Amniotic epithelial cell (primary cell): ENCODE measurements around the gene MEGF8.

Experiments
- DNase-seq: peaks from one replicate; pipeline ENCODE4 v3.0.0-alpha.2; 2010; ENCODE audit warnings: low read depth

Gene MEGF8

DNA sequence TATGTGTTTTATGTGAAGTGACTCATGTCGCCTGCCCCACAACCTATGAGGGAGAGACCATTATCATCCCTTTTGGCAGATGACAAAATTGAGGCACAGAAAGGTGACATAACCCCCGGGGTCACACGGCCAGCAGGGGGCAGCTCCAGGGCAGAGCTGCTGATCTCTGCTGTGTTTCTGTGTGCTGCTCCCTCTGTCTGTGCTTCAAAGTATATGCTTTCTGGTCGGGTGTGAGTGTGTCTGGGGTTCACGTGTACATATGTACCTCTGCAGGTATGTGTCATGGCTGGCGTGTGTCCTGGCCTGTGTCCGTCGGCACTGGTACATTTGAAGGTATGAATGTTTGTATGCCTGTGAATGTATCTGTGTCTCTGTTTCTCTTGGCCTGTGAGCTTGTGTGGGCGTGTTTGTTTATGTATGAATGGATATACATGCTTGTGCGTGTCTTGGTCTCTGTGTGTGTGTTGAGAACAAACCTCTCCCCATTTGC is 94.7 kb downstream of the MEGF8 start:
- peak; percentile 56 for DNase-seq

DNA sequence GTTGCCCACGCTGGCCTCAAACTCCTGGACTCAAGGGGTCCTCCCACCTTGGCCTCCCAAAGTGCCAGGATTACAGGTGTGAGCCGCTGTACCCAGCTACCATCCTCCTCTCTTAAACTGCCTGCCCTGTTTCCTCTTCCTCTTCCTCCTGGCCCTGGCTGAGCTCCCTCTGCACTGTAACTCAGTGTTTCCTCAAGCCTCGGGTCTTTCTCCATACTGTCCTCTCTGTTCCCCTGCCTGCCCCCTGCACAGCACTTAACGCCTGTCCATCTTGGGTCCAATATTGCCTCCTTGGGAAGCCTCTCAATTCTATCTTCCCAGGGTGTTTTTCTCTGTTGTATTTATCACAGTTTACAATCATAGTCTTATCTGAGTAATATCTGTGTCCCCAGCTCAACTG is 95.7 kb downstream of the MEGF8 start:
- no peak for DNase-seq

DNA sequence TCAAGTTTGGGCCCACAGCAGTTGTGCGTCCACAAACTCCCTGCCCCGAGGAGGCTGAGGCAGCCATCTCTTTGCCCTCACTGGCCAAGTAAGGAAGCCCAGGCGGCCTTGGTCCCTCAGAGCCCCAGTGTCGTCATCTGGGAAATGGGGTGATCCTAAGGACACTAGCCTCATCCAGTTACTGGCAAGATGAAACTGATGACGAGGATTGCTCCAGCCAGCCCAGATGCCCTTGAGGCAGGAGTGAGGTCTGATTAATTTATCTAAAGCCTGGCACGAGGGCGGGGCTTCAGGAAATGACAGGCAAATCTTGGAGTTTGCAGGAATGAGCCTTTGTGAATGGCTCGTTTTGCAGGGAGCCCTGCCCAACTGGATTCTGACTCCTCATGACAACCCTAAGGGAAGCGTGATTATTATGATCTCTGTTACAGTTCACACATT is 96.2 kb downstream of the MEGF8 start:
- peak; percentile 42 for DNase-seq

DNA sequence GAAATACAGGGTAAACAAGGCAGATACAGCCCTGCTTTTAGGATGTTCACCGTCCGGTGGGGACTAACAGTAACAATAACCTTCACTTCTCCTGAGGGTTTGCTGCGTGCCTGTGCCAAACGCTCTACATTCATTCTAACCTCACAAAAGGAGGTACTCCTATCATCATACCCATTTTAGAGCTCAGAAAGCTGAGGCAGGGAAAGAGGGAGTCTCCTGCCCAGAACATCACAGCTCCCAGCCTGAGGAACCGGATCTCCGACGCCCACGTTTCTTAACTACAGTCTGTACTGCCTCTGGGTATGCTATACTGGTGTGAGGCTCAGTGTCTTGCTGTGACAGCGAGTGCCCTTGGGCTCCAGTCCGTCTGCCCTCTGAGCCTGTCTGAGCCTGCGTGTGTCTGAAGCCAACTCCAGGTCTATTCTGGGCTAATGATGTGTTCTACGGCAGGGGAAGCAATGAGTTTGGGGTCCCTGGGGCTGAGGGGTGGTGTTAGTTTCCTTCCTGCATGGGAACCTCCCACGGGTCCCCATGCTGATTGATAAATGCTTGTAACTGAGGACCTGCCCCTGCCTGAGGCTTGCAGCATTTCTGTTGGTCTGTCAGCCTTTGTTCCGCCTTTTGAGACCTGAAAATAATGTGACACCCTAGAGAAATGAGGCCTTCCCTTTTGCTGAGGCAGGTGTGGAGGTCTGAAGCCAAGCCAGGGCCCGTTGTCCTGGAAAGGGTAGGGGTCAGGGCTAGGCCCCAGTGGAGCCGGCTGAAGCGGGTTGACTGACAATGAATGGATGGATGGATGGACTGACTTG is 96.9 kb downstream of the MEGF8 start:
- DNase-seq: no peak

DNA sequence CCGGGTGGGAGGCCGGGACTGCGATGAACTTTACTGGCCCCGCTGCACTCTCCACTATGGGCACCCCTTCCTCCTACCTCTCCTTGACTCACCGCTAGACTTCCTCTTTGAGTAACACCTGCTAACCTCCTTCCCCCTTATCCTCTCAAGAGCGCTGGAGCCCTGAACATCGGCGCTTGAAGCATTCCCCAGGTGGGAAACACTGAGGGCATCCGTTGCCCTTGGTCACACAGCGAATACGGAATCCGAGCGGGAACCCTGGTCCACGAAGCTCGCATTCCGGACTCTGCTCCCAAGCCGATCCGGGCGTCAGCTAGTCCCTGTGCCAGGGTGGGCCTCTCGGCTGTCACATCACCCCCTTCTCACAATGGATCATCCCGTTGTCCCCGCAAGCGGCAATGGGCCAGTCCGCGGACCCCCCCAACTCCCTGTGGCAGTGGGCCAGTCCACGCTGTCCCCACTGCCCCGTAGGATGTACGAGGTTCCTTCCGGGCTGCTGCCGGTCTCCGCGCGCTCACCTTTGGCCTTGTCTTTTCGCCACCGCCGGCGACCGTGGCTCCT is 97.5 kb downstream of the MEGF8 start:
- DNase-seq: no peak

DNA sequence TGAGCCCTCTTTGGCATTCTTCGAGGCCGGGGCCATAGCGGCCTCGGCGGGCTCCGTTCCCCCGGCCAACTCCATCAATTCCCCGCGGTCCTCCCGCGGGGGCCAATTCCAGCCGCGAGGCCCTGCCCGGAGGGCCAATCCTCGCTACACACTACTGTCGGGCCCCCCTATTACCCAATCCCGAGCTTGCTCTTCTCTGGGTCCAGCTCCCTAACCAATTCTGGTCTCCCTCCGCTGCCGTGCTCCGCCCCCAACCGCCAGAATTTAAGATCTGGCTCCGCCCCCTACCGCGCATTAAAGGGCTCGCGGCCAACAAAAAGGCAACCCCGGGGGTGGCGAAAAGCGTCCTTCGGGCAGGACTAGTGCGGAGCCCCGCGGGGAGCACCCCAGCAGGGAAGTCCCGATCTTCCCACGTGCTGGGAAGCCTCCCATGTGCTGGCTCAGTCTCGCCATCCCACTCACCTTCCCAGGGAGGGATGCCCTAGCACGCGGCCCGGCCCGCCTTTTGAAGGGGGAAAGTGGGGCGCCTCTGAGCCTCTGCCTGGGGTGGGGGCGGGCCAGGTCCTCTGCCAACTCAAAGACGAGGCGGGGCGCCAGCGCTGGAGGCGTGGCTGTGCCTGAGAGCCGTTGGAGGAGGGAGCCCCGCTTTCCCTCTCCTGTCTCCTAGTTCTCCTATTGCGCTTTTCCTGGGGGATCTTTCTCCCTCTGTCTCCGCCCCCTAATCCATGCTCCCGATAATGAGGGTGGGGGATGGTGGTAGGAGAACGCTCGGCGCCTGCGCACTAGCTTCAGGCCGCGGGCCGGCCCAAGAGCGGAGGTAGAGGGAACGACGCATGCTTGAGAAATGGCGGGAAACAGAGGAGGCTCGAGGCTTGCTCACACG is 98.3 kb downstream of the MEGF8 start:
- DNase-seq: peak; percentile 95

DNA sequence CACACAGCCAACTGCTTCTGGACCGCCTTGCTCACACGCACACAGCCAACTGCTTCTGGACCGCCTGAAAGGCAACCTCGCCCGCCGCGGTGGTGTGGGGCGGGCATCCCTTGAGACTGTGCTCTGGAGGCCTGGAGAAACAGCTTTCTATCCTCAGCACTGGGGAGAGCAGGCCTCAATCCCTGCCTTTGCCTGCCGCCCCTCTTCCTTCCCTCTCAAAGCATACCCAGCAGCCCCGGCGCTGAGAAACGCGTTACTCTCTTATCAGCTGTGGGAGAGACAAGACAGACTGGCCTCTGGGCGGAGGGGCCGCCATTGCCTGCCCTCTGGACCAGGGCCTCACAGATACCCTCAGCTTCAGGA is 98.9 kb downstream of the MEGF8 start:
- DNase-seq: peak; percentile 16

DNA sequence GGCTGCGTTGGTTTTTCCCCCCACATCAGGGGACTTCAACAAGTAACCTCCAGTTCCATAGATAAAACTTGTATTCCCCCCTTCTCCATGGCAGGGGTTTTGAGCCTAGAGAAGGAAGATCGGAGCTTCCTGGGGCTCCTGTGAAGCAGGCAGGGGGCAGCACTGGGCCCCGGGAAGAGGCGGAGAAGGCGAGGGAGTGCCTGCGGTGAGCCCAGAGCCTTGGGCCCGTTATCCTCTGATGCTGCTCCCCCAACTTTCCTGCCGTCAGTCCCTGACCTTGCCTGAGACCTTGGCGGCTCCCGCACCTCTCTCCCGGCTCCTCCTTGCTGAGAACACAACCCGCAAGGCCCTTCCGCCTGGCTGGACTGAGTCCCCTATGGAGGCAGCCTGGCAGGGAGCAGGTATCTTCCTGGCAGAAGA is 99.3 kb downstream of the MEGF8 start:
- peak; percentile 35 for DNase-seq

DNA sequence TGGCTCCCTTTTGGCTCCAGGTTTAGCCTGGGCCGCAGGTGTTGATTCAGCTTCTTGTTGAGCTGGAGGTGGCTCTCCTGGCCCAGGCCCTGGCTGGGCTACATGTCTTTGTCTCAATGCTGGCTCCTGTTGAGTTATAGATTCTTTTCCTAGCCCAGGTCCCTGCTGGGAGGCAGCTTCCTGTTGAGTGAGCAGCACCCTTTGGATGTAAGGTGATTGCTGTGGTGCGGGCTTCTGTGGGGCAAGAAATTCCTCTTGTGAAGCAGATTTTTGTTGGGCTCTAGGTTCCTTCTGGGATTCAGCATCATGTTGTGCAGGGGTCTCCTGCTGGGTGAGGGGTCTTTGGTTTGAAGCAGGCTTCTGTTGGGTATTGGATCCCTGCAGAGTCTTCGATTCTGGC is 101.2 kb downstream of the MEGF8 start:
- DNase-seq: no peak

DNA sequence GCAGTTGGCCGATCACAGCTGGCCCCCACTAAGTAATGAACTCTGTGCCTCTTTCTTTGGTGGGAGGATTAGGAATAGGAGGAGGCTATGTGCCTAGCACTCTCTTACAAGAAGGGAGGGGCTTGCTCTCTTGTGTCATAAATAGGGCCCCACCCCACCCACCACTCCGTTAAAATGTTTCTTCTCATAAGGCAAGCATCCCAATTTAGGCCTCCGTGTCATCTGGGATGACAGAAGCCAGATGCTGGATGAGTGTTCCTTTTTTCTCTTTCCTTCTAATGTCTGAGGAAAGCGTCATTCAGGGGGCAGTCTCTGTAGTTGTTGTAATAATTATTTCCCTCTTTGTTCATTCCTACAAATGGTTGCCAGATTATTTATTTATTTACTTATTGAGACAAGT is 101.9 kb downstream of the MEGF8 start, which contains the start of gene LIPE:
Gene LIPE (minus strand): TSS at position 76 of the 400 bp plus-strand sequence. CDS start 239 bp downstream, outside the sequence.
- peak; percentile 58 for DNase-seq
